ENCODE results near the gene FGFR2. TPM values are rescaled to one million over a fixed set of nuclear protein-coding genes. Genes with fewer than 3 reads are reported as not detected.

Gene FGFR2
- total and polyA plus RNA-seq, 3 experiments from 2014 or later = 0.11 to 1.3 (median 0.13) TPM

GRCh38 chr10:121465215-121465614 is 133.0 kb downstream of the FGFR2 start:
- POLR2A ChIA-PET = no interaction called here
- H3K27ac Mint-ChIP-seq = no peak overlapping the region
- H3K9me3 Mint-ChIP-seq = peaks cover 0 to 2% (median 0%) of the 10 kb centered on the region in 5 donors
- Histone ChIP-seq H3K4me1 (ENCODE audit: insufficient read depth, low read length) (no peaks in the 10 kb centered on the region), H3K9me3 (ENCODE audit: low read length) (no peaks in the 10 kb centered on the region), H3K36me3 (ENCODE audit: insufficient read depth, low read length) (no peaks in the 10 kb centered on the region), H3K27me3 (ENCODE audit: insufficient read depth, low read length, poor library complexity, severe bottlenecking) (no peaks in the 10 kb centered on the region), H3K4me3 (ENCODE audit: low read length) (no peak overlapping the region), H3K27ac (ENCODE audit: low read depth, low read length) (no peak overlapping the region)
- no peak overlapping the region for H3K4me3 Mint-ChIP-seq
- no peaks in the 10 kb centered on the region for H3K4me1 Mint-ChIP-seq
- no peaks in the 10 kb centered on the region for H3K36me3 Mint-ChIP-seq
- no peak for DNase-seq
- H3K27me3 Mint-ChIP-seq = no peaks in the 10 kb centered on the region
- CTCF ChIA-PET = no interaction called here

- no peaks in the 10 kb centered on the region for H3K4me1 Mint-ChIP-seq
- no peaks in the 10 kb centered on the region for H3K36me3 Mint-ChIP-seq
- Histone ChIP-seq H3K27ac (ENCODE audit: low read depth, low read length) (no peak overlapping the region), H3K9me3 (ENCODE audit: low read length) (no peaks in the 10 kb centered on the region), H3K4me3 (ENCODE audit: low read length) (no peak overlapping the region), H3K36me3 (ENCODE audit: insufficient read depth, low read length) (no peaks in the 10 kb centered on the region), H3K27me3 (ENCODE audit: insufficient read depth, low read length, poor library complexity, severe bottlenecking) (no peaks in the 10 kb centered on the region), H3K4me1 (ENCODE audit: insufficient read depth, low read length) (no peaks in the 10 kb centered on the region)
- ChIA-PET POLR2A (no interaction called here), CTCF (no interaction called here)
- no peaks in the 10 kb centered on the region for H3K27me3 Mint-ChIP-seq
- no peak overlapping the region for H3K4me3 Mint-ChIP-seq
- no peak overlapping the region for H3K27ac Mint-ChIP-seq
- no peaks in the 10 kb centered on the region for H3K9me3 Mint-ChIP-seq
- no peak for DNase-seq
Observed at GRCh38 chr10:121464517-121464916, 133.7 kb downstream of the FGFR2 start.

GRCh38 chr10:121462955-121463354 is 135.3 kb downstream of the FGFR2 start:
- peaks cover 0 to 2% of the 10 kb centered on the region in 2 donors for H3K27me3 Mint-ChIP-seq
- no peaks in the 10 kb centered on the region for H3K36me3 Mint-ChIP-seq
- ChIA-PET POLR2A (no interaction called here), CTCF (no interaction called here)
- no peak overlapping the region for H3K27ac ChIP-seq (ENCODE audit: low read depth, low read length)
- peaks cover 0 to 3% (median 0%) of the 10 kb centered on the region in 5 donors for H3K9me3 Mint-ChIP-seq
- no peak overlapping the region for H3K4me3 ChIP-seq (ENCODE audit: low read length)
- H3K36me3 ChIP-seq (ENCODE audit: insufficient read depth, low read length) = no peaks in the 10 kb centered on the region
- no peak overlapping the region for H3K27ac Mint-ChIP-seq
- no peaks in the 10 kb centered on the region for H3K4me1 Mint-ChIP-seq
- H3K4me1 ChIP-seq (ENCODE audit: insufficient read depth, low read length) = no peaks in the 10 kb centered on the region
- H3K9me3 ChIP-seq (ENCODE audit: low read length) = no peaks in the 10 kb centered on the region
- no peak for DNase-seq
- no peaks in the 10 kb centered on the region for H3K27me3 ChIP-seq (ENCODE audit: insufficient read depth, low read length, poor library complexity, severe bottlenecking)
- no peak overlapping the region for H3K4me3 Mint-ChIP-seq

- ChIA-PET POLR2A (no interaction called here), CTCF (no interaction called here)
- Histone ChIP-seq H3K9me3 (ENCODE audit: low read length) (no peaks in the 10 kb centered on the region), H3K27ac (ENCODE audit: low read depth, low read length) (no peak overlapping the region), H3K4me1 (ENCODE audit: insufficient read depth, low read length) (no peaks in the 10 kb centered on the region), H3K4me3 (ENCODE audit: low read length) (no peak overlapping the region), H3K27me3 (ENCODE audit: insufficient read depth, low read length, poor library complexity, severe bottlenecking) (no peaks in the 10 kb centered on the region), H3K36me3 (ENCODE audit: insufficient read depth, low read length) (no peaks in the 10 kb centered on the region)
- Mint-ChIP-seq H3K27me3 (peaks cover 0 to 2% of the 10 kb centered on the region in 2 donors), H3K4me3 (no peak overlapping the region), H3K27ac (peak overlapping the region in 1 of 8 donors; percentile 55), H3K36me3 (no peaks in the 10 kb centered on the region), H3K4me1 (no peaks in the 10 kb centered on the region), H3K9me3 (peaks cover 0 to 3% (median 0%) of the 10 kb centered on the region in 5 donors)
- no peak for DNase-seq
Observed at GRCh38 chr10:121462281-121462680, 136.0 kb downstream of the FGFR2 start.

- no peak overlapping the region for H3K27ac Mint-ChIP-seq
- DNase-seq = no peak
- Histone ChIP-seq H3K4me1 (ENCODE audit: insufficient read depth, low read length) (no peaks in the 10 kb centered on the region), H3K27ac (ENCODE audit: low read depth, low read length) (no peak overlapping the region), H3K36me3 (ENCODE audit: insufficient read depth, low read length) (no peaks in the 10 kb centered on the region), H3K27me3 (ENCODE audit: insufficient read depth, low read length, poor library complexity, severe bottlenecking) (no peaks in the 10 kb centered on the region), H3K9me3 (ENCODE audit: low read length) (no peaks in the 10 kb centered on the region), H3K4me3 (ENCODE audit: low read length) (no peak overlapping the region)
- POLR2A ChIA-PET = no interaction called here
- peaks cover 0 to 5% (median 0%) of the 10 kb centered on the region in 5 donors for H3K9me3 Mint-ChIP-seq
- no peaks in the 10 kb centered on the region for H3K4me1 Mint-ChIP-seq
- no peak overlapping the region for H3K4me3 Mint-ChIP-seq
- CTCF ChIA-PET = no interaction called here
- peaks cover 0 to 2% of the 10 kb centered on the region in 2 donors for H3K27me3 Mint-ChIP-seq
- H3K36me3 Mint-ChIP-seq = no peaks in the 10 kb centered on the region
Observed at GRCh38 chr10:121461307-121461706, 136.9 kb downstream of the FGFR2 start.

- Mint-ChIP-seq H3K27me3 (peaks cover 0 to 2% of the 10 kb centered on the region in 2 donors), H3K36me3 (no peaks in the 10 kb centered on the region), H3K27ac (peak overlapping the region in 1 of 8 donors; percentile 62), H3K9me3 (peaks cover 0 to 5% (median 0%) of the 10 kb centered on the region in 5 donors), H3K4me1 (no peaks in the 10 kb centered on the region), H3K4me3 (no peak overlapping the region)
- Histone ChIP-seq H3K27ac (ENCODE audit: low read depth, low read length) (no peak overlapping the region), H3K9me3 (ENCODE audit: low read length) (no peaks in the 10 kb centered on the region), H3K4me3 (ENCODE audit: low read length) (no peak overlapping the region), H3K36me3 (ENCODE audit: insufficient read depth, low read length) (no peaks in the 10 kb centered on the region), H3K4me1 (ENCODE audit: insufficient read depth, low read length) (no peaks in the 10 kb centered on the region), H3K27me3 (ENCODE audit: insufficient read depth, low read length, poor library complexity, severe bottlenecking) (no peaks in the 10 kb centered on the region)
- CTCF ChIA-PET = no interaction called here
- POLR2A ChIA-PET = no interaction called here
- DNase-seq = no peak
Observed at GRCh38 chr10:121460733-121461132, 137.5 kb downstream of the FGFR2 start.

- Mint-ChIP-seq H3K36me3 (no peaks in the 10 kb centered on the region), H3K4me3 (no peak overlapping the region), H3K9me3 (peaks cover 0 to 5% (median 0%) of the 10 kb centered on the region in 5 donors), H3K27me3 (peaks cover 0 to 2% of the 10 kb centered on the region in 2 donors), H3K27ac (no peak overlapping the region), H3K4me1 (no peaks in the 10 kb centered on the region)
- Histone ChIP-seq H3K27ac (ENCODE audit: low read depth, low read length) (no peak overlapping the region), H3K27me3 (ENCODE audit: insufficient read depth, low read length, poor library complexity, severe bottlenecking) (no peaks in the 10 kb centered on the region), H3K9me3 (ENCODE audit: low read length) (no peaks in the 10 kb centered on the region), H3K4me1 (ENCODE audit: insufficient read depth, low read length) (no peaks in the 10 kb centered on the region), H3K36me3 (ENCODE audit: insufficient read depth, low read length) (no peaks in the 10 kb centered on the region), H3K4me3 (ENCODE audit: low read length) (no peak overlapping the region)
- ChIA-PET POLR2A (no interaction called here), CTCF (no interaction called here)
- DNase-seq = no peak
Observed at GRCh38 chr10:121459622-121460453, 138.4 kb downstream of the FGFR2 start.

GRCh38 chr10:121459279-121459621 is 139.0 kb downstream of the FGFR2 start:
- H3K36me3 Mint-ChIP-seq = no peaks in the 10 kb centered on the region
- no peaks in the 10 kb centered on the region for H3K9me3 ChIP-seq (ENCODE audit: low read length)
- H3K4me1 ChIP-seq (ENCODE audit: insufficient read depth, low read length) = no peaks in the 10 kb centered on the region
- POLR2A ChIA-PET = no interaction called here
- DNase-seq = no peak
- no peaks in the 10 kb centered on the region for H3K36me3 ChIP-seq (ENCODE audit: insufficient read depth, low read length)
- H3K27ac Mint-ChIP-seq = no peak overlapping the region
- H3K4me3 Mint-ChIP-seq = no peak overlapping the region
- H3K4me3 ChIP-seq (ENCODE audit: low read length) = no peak overlapping the region
- H3K9me3 Mint-ChIP-seq = peaks cover 0 to 5% (median 0%) of the 10 kb centered on the region in 5 donors
- H3K27me3 ChIP-seq (ENCODE audit: insufficient read depth, low read length, poor library complexity, severe bottlenecking) = no peaks in the 10 kb centered on the region
- no peak overlapping the region for H3K27ac ChIP-seq (ENCODE audit: low read depth, low read length)
- H3K27me3 Mint-ChIP-seq = peaks cover 0 to 2% of the 10 kb centered on the region in 2 donors
- CTCF ChIA-PET = no interaction called here
- H3K4me1 Mint-ChIP-seq = no peaks in the 10 kb centered on the region

Measured in CD8-positive, alpha-beta memory T cell (primary cell).